ENCODE measurements around the gene ESYT2.
A peak's percentile ranks its signal among the peaks of the same experiment; 100 is the strongest.
"Not testable (repeated sequence)": the region's sequence is repeated elsewhere in the genome, so short reads cannot be mapped to it uniquely, and the experiment has no call there.

ESYT2 gene, protein sequence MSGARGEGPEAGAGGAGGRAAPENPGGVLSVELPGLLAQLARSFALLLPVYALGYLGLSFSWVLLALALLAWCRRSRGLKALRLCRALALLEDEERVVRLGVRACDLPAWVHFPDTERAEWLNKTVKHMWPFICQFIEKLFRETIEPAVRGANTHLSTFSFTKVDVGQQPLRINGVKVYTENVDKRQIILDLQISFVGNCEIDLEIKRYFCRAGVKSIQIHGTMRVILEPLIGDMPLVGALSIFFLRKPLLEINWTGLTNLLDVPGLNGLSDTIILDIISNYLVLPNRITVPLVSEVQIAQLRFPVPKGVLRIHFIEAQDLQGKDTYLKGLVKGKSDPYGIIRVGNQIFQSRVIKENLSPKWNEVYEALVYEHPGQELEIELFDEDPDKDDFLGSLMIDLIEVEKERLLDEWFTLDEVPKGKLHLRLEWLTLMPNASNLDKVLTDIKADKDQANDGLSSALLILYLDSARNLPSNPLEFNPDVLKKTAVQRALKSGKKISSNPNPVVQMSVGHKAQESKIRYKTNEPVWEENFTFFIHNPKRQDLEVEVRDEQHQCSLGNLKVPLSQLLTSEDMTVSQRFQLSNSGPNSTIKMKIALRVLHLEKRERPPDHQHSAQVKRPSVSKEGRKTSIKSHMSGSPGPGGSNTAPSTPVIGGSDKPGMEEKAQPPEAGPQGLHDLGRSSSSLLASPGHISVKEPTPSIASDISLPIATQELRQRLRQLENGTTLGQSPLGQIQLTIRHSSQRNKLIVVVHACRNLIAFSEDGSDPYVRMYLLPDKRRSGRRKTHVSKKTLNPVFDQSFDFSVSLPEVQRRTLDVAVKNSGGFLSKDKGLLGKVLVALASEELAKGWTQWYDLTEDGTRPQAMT

GRCh38 chr7:158829342-158830210 lies at the start of gene ESYT2:
Gene ESYT2 (minus strand): TSS chr7:158829509. CDS start chr7:158829418, 91 bp downstream.
- DNase-seq (ENCODE audit: low read depth in 2 of 2): peak; percentile 98 to 99

DNA sequence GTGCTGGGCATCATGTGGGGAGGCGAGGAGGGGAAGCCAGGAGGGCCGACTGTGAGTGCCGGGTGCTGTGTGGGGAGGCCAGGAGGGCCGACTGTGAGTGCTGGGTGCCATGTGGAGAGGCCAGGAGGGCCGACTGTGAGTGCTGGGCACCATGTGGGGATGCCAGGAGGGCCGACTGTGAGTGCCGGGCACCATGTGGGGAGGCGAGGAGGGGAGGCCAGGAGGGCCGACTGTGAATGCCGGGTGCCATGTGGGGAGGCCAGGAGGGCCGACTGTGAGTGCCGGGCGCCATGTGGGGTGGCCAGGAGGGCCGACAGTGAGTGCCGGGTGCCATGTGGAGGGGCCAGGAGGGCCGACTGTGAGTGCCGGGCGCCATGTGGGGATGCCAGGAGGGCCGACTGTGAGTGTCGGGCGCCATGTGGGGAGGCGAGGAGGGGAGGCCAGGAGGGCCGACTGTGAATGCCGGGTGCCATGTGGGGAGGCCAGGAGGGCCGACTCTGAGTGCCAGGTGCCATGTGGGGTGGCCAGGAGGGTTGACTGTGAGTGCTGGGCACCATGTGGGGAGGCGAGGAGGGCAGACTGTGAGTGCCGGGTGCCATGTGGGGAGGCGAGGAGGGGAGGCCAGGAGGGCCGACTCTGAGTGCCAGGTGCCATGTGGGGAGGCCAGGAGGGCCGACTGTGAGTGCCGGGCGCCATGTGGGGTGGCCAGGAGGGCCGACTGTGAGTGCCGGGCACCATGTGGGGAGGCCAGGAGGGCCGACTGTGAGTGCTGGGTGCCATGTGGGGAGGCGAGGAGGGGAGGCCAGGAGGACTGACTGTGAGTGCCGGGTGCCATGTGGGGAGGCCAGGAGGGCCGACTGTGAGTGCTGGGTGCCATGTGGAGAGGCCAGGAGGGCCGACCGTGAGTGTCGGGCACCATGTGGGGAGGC lies 49.1 kb upstream of the ESYT2 start:
- DNase-seq (ENCODE audit: low read depth in 2 of 2): not testable (repeated sequence)

DNA sequence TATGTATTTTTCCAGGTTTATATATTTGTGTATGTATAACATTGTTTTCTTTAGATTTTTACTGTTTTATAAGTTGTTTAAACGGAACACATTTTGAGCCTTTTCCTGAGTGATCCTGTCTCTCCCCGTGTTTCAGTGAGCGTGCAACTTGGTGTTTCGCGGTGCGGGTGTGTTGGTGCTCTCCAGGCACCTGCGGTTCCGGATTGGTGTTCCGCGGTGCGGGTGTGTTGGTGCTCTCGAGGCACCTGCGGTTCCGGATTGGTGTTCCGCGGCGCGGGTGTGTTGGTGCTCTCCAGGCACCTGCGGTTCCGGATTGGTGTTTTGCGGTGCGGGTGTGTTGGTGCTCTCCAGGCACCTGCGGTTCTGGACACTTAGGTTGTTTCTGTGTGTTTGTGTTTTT lies 47.7 kb upstream of the ESYT2 start:
- no peak for DNase-seq (ENCODE audit: low read depth in 2 of 2)

DNA sequence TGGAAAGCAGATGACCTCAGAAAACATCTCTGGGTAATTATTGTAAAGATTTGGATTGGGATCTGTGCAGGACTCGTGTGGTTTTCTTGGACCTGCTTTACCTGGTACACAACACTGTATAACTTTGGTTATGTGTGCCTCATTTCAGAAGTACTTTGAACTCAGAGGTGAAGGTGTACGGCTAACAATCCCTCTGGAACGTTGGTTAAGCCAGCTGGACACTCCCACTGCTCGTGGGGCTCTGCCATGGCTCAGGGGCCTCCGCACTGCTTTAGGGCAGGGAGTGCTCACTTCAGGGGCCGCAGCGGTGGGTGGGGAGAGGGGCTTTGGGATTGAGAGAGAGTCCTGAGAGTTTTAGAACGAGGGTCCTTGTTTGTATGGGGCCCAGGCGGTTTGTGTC lies 40.6 kb upstream of the ESYT2 start:
- DNase-seq (ENCODE audit: low read depth in 2 of 2): no peak

- DNase-seq (ENCODE audit: low read depth in 2 of 2): no peak
These were observed 39.6 kb upstream of the ESYT2 start for GRCh38 chr7:158868764-158869410.

DNA sequence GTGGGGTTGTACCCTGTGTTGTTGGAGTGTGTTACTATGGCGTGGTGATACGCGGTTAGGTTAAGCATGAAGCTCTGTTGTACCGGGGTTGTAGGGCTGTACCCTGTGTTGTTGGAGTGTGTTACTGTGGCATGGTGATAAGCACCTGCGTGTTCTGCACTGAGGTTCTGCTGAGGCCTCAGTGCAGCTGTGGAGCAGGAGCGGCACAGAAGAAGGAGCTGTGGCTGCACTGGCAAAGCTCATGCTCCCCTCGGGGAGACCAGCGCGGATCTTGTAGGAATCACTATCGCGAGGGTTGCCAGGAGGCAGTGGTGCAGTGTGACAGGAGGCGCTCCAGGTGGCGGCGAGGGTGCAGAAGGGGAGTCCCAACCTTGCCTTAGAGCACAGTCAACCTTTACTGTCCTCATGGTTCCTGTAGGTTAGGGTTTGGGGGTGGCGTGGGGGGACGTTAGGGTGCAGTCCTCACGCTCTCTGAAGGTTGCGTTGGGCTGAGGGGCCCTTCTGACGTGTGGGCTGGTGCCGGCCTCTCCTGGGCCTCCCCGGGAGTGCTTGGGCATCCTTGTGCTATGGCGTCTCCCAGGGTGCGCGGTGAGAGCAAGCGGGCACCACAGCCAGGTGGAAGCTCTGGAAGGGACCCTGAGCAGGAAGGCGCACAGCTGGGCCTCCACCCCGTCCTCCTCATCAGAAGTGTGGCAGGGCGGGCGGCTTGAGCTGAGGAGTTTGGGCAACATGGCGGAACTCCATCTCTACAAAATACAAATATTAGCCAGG lies 38.1 kb upstream of the ESYT2 start:
- DNase-seq (ENCODE audit: low read depth in 2 of 2): no peak

GRCh38 chr7:158865977-158866376 lies 36.7 kb upstream of the ESYT2 start:
- DNase-seq (ENCODE audit: low read depth in 2 of 2): no peak

- DNase-seq (ENCODE audit: low read depth in 2 of 2): no peak
These were observed 36.2 kb upstream of the ESYT2 start for GRCh38 chr7:158865462-158865922.

- no peak for DNase-seq (ENCODE audit: low read depth in 2 of 2)
These were observed 35.5 kb upstream of the ESYT2 start for GRCh38 chr7:158864833-158865232.

DNA sequence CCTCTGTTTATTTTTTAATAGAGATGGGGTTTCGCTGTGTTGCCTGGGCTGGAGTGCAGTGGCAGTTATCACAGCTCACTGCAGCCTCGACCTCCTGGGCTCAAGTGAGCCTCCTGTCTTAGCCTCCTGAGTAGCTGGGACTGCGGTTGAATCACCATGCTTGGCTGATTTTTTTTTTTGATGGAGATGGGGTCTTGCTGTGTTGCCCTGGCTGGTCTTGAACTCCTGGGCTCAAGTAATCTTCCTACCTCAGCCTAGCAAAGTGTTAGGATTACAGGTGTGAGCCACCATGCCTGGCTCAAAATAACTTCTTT lies 35.2 kb upstream of the ESYT2 start:
- DNase-seq (ENCODE audit: low read depth in 2 of 2): no peak

GRCh38 chr7:158863611-158864506 lies 34.5 kb upstream of the ESYT2 start:
- no peak for DNase-seq (ENCODE audit: low read depth in 2 of 2)

DNA sequence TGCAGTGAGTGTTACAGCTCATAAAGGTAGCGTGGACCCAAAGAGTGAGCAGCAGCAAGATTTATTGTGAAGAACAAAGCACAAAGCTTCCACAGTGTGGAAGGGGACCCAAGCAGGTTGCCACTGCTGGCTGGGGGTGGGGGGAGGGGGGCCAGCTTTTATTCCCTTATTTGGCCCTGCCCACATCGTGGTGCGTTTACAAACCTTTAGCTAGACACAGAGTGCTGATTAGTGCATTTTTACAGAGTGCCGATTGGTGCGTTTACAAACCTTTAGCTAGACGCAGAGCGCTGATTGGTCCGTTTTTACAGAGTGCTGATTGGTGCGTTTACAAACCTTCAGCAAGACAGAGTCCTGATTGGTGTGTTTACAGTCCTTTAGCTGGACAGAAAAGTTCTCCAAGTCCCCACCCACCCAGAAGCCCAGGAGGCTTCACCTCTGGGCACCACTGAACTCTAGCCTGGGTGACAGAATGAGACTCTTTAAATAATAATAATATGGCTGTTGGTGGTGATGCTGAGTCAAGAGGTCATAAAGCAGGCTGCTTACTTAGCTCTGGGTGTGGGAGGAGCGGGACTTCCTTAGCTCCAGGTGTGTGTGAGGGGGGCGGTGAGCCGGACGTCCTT lies 33.8 kb upstream of the ESYT2 start:
- not testable (repeated sequence) for DNase-seq (ENCODE audit: low read depth in 2 of 2)

DNA sequence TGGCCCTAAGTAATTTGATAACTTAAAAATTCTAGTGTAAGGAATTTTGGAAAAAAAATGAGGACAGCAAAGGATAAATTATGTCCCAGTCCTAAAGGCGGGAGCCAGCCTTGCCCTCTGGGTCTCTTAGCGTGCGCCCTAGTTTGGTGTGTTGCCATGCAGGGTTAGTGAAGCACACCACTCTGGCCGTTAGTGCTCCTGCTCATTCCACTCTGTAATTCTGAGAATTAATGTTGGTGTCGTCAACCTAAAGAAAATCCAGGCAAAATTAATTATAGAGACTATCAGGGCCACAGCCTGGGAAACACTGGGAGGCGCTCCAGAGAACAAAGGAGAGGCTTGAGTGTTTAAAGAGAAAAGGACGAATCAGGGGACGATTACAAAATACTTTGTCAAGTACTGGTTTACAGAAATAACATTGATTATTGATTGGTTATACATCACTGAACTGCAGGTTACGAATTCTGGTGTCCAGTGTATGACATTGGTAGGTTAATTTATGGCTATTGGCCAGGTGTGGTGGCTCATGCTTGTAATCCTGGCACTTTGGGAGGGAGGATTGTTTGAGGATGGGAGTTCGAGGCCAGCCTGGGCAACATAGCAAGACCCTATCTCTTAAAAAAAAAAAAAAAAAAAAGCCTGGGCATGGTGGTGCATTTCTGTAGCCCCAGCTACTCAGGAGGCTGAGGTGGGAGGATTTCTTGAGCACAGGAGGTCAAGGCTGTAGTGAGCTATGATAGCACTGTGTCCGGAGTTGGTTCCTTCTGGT lies 32.8 kb upstream of the ESYT2 start:
- no peak for DNase-seq (ENCODE audit: low read depth in 2 of 2)

DNA sequence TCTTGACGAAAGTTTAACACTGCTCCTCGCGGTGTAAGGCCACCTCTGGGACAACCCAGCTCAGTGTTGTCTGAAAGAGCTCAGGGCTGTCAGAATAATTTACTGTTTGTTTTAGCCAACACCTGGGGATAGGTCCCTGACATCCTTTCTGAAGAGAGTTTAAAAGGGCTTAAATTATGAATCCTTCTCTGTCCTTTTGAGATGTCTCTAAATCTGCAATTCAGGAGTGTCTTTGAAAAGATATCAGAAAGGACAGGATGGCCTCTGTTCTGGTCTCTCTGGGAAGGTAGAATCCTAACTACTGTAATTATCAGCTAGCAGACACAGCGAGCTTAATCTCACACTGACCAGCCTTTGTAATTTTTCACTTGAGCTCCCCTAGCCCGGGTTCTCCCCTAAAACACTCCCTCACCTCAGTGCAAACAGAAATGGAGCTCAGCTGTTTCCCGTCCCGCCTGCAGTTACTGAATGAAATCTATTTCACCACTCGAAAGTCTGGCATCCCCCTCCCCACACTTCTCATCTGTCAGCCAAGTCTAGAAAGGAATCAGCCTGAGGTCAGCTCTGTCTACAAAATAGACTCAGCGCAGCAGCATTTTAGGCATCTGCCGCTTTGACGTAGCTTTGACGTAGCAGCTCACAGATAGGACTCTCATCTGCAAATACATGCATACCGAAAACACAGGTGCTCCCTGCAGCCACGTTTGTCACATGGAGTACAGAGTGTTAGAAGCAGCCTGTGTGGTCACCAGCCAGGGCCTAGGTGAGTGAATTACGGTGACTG lies 31.9 kb upstream of the ESYT2 start:
- DNase-seq (ENCODE audit: low read depth in 2 of 2): no peak

DNA sequence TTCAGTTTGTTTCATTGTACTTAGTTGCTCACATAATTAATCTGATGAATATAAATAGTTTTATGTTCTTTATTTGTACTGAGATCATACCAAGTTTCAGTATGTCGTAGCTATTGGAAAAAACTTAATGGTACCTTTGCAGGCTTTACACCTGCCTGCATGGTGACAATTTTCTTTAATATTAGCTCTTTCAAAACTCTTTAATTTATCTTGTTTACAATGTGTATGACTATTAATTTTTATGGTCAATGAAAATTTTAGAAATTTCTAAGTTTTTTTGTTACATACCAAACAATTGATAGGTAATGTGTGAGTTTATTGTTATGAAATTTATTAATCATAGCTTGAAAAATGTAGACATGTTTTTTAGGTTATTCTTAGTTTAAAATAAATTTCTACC lies 31.1 kb upstream of the ESYT2 start:
- no peak for DNase-seq (ENCODE audit: low read depth in 2 of 2)

All from stimulated activated CD4-positive, alpha-beta T cell treated with anti-CD3 and anti-CD28 coated beads, Interleukin-1b, Interleukin-23, amount 100 ng/mL, for 1 hour (primary cell).